AG04450 (cell line): Measurements from ENCODE around the gene MAP7D1. TPM values are rescaled to one million over a fixed set of nuclear protein-coding genes. Genes with fewer than 3 reads are reported as not detected.
A peak's percentile ranks its signal among the peaks of the same experiment; 100 is the strongest.

Experiments
- CTCF ChIA-PET: fragments of 300-600, 350-600 bp; formaldehyde crosslinking; extraction: SDS; loops from one replicate; lab custom pipeline; 2022; ENCODE audit warnings: antibody characterized with exemption, inconsistent platforms; lab: Charles Lee
- POLR2A ChIA-PET: fragments of 350-600 bp; formaldehyde crosslinking; extraction: SDS; loops from one replicate; lab custom pipeline; 2021; ENCODE audit warnings: antibody characterized with exemption, inconsistent platforms; lab: Yijun Ruan, JAX
- DNase-seq: peaks from one replicate; pipeline ENCODE4 v3.0.0-alpha.2; 2011; ENCODE audit warnings: low read depth, low spot score
- H3K27ac ChIP-seq: one replicate; pipeline ENCODE4 v1.5.1; 2012; ENCODE audit warnings: low read depth, low read length, control low read depth
- H3K27me3 ChIP-seq: one replicate; pipeline ENCODE4 v1.6.0; 2012; ENCODE audit warnings: low read length; ENCODE audit not compliant: control insufficient read depth, insufficient read depth
- H3K4me3 ChIP-seq: 2 replicates; pipeline ENCODE4 v1.5.1; 2011; ENCODE audit warnings: mild to moderate bottlenecking, low read depth, low read length, control low read depth
- H3K9me3 ChIP-seq: 2 replicates; pipeline ENCODE4 v1.5.1; 2012; ENCODE audit warnings: low read length; ENCODE audit not compliant: control insufficient read depth, insufficient read depth
- polyA plus RNA-seq: library from polyadenylated mRNA; depleted of rRNA; stranded (reverse); fragments of >200 nt; gene quantifications from 2 replicates; pipeline ENCODE4 v1.2.3, GENCODE V29; 2011
- TF ChIP-seq, protein P1 (sequence below): IDR thresholded peaks from 2 replicates; pipeline ENCODE4 v1.5.1; 2011; ENCODE audit warnings: low read depth, low read length, control low read depth, inconsistent platforms

MAP7D1 gene
- polyA plus RNA-seq, 1 experiment, result 23.4 TPM

DNA sequence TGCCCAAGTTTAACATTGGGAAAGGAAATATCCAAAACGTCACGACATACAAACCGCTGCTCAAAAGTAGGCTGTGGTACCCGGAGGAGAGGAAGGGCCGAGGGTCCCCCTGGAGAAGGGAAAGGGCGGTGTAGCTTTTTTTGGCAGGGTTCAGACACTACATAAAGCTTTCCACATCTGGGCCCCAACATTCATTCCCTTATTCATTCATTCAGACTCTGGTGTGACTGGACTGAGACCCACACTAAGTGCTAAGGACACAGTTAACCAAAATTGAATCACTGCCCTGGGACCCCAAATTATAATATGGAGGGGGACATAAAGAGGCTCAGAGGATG lies 20.7 kb upstream of the MAP7D1 start:
- Histone ChIP-seq H3K9me3 (no peaks in the 10 kb centered on the region), H3K27me3 (no peaks in the 10 kb centered on the region), H3K4me3 (no peak overlapping the region), H3K27ac (peak overlapping the region; percentile 47)
- DNase-seq, result no peak
- CTCF ChIA-PET, result interaction anchor here (0.6 to 6.2 kb wide), 23 partner anchors 9 to 289 kb away, joined by 3 to 145 read pairs (median 5); partner anchors contain the start of genes TEKT2 and TRAPPC3
- POLR2A ChIA-PET, result interaction anchor here (0.7 to 1.2 kb wide), 3 partner anchors 14 to 48 kb away, joined by 3 to 4 read pairs (median 4); partner anchors contain the start of gene TRAPPC3
- TF ChIP-seq, protein P1, sequence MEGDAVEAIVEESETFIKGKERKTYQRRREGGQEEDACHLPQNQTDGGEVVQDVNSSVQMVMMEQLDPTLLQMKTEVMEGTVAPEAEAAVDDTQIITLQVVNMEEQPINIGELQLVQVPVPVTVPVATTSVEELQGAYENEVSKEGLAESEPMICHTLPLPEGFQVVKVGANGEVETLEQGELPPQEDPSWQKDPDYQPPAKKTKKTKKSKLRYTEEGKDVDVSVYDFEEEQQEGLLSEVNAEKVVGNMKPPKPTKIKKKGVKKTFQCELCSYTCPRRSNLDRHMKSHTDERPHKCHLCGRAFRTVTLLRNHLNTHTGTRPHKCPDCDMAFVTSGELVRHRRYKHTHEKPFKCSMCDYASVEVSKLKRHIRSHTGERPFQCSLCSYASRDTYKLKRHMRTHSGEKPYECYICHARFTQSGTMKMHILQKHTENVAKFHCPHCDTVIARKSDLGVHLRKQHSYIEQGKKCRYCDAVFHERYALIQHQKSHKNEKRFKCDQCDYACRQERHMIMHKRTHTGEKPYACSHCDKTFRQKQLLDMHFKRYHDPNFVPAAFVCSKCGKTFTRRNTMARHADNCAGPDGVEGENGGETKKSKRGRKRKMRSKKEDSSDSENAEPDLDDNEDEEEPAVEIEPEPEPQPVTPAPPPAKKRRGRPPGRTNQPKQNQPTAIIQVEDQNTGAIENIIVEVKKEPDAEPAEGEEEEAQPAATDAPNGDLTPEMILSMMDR, result no peak

DNA sequence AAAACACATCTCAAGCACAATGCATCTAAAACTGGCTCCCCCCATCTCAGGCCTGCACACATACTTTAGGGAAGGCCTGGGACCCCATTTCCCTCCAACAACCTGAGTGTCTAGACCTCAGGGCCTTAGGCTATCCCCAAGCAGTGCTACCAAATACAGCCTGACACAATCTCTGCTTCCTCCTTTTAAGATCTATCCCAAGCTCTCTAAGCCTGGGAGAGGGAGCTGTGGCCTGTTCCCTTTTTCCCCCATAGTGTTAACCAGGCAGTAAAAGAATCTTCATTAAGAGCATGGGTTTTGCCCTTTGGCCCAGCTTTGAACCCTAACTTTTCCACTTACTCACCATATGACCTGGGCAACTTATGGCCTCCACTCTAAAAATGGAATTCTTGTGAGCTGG lies 20.2 kb upstream of the MAP7D1 start:
- no peak for DNase-seq
- Histone ChIP-seq H3K27ac (peak overlapping the region; percentile 77), H3K9me3 (no peaks in the 10 kb centered on the region), H3K4me3 (no peak overlapping the region), H3K27me3 (no peaks in the 10 kb centered on the region)
- ChIA-PET POLR2A (interaction anchor here (1.3 kb wide), 1 partner anchor 14 kb away, joined by 8 read pairs; the partner anchor contains the start of gene TRAPPC3), CTCF (interaction anchor here (0.9 to 6.2 kb wide), 14 partner anchors 9 to 165 kb away, joined by 3 to 145 read pairs (median 6); partner anchors contain the start of gene TRAPPC3)
- TF ChIP-seq, protein P1, result no peak

DNA sequence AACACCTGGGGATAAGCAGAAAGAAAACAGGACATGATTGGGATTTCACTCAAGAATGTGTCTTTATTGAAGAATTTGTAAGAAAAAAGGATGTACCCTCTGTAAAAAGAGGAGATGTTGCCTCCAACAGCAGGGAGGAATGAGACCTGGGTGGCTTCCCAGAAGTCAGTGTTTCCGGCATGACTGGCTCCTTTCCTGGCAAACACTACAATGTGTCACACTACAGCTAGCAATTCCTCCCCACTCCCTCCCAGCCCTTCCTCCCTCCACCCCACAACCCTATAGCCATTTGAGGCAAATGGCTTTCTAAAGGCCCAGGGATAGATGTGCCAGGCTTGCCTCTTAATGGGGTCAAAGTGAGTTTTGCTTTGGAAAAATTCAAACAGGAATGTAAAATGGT lies 19.4 kb upstream of the MAP7D1 start:
- POLR2A ChIA-PET, result interaction anchor here (1.3 kb wide), 1 partner anchor 13 kb away, joined by 8 read pairs; the partner anchor contains the start of gene TRAPPC3
- no peak overlapping the region for H3K4me3 ChIP-seq
- CTCF ChIA-PET, result interaction anchor here (1.0 to 6.2 kb wide), 4 partner anchors 13 to 149 kb away, joined by 3 to 145 read pairs (median 9); partner anchors contain the start of gene TRAPPC3

DNA sequence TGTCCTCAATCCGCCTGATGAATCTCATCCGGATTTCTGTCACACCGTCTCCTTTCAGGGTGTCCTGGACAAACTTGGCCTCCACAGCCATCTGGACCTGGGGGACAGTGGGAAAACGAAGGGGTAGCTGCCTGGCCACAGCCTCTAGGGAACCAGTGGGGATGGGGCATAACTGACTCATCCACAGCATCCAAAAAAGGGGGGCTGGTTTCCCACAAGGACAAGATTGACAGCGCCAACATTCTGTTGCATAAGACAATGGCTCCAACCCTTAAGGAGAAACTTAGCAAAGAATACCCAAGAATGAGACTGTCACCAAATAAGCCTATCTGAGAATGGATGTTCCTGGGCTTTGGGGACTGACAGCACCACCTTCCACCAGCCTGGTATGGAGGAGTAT lies 18.7 kb upstream of the MAP7D1 start:
- Histone ChIP-seq H3K9me3 (no peaks in the 10 kb centered on the region), H3K27ac (peak overlapping the region; percentile 77), H3K4me3 (no peak overlapping the region), H3K27me3 (no peaks in the 10 kb centered on the region)
- POLR2A ChIA-PET, result interaction anchor here (1.3 kb wide), 1 partner anchor 12 kb away, joined by 8 read pairs; the partner anchor contains the start of gene TRAPPC3
- TF ChIP-seq, protein P1, result no peak
- no peak for DNase-seq
- CTCF ChIA-PET, result interaction anchor here (1.0 to 6.2 kb wide), 3 partner anchors 38 to 148 kb away, joined by 3 to 145 read pairs (median 13); no protein-coding TSS in a partner anchor

More for the DNA sequence above, 19.4 kb upstream of the MAP7D1 start:
- Histone ChIP-seq H3K27me3 (no peaks in the 10 kb centered on the region), H3K9me3 (no peaks in the 10 kb centered on the region), H3K27ac (peak overlapping the region; percentile 77)
- TF ChIP-seq, protein P1, result no peak
- peak; percentile 63 for DNase-seq

GRCh38 chr1:36137776-36138175 lies 18.2 kb upstream of the MAP7D1 start:
- TF ChIP-seq, protein P1, result no peak
- ChIA-PET POLR2A (no interaction called here), CTCF (interaction anchor here (1.0 to 6.2 kb wide), 4 partner anchors 38 to 148 kb away, joined by 3 to 145 read pairs (median 8); no protein-coding TSS in a partner anchor)
- no peak overlapping the region for H3K27ac ChIP-seq
- no peak overlapping the region for H3K4me3 ChIP-seq
- no peak for DNase-seq
- H3K27me3 ChIP-seq, result no peaks in the 10 kb centered on the region
- no peaks in the 10 kb centered on the region for H3K9me3 ChIP-seq
